GM10248 (cell line): ENCODE results near the gene AMBRA1.

Experiments used
- CTCF ChIA-PET: fragments of 300-600 bp; sonication (Branson Sonifier 250); formaldehyde crosslinking; extraction: SDS; loops from one replicate; lab custom pipeline; 2021; ENCODE audit warnings: antibody characterized with exemption; lab: Yijun Ruan, JAX
- POLR2A ChIA-PET: fragments of 350-650 bp; sonication (Branson Sonifier 250); formaldehyde crosslinking; extraction: SDS; loops from one replicate; lab custom pipeline; 2020; ENCODE audit warnings: antibody characterized with exemption; lab: Yijun Ruan, JAX
- DNase-seq: peaks from one replicate; pipeline ENCODE4 v3.0.0; 2012; ENCODE audit errors: extremely low spot score
- TF ChIP-seq, protein P1 (sequence below): IDR thresholded peaks from 2 replicates; pipeline ENCODE4 v1.5.1; 2012; ENCODE audit warnings: mild to moderate bottlenecking, low read depth; ENCODE audit errors: extremely low read depth, missing control alignments, control extremely low read depth

AMBRA1 gene

DNA sequence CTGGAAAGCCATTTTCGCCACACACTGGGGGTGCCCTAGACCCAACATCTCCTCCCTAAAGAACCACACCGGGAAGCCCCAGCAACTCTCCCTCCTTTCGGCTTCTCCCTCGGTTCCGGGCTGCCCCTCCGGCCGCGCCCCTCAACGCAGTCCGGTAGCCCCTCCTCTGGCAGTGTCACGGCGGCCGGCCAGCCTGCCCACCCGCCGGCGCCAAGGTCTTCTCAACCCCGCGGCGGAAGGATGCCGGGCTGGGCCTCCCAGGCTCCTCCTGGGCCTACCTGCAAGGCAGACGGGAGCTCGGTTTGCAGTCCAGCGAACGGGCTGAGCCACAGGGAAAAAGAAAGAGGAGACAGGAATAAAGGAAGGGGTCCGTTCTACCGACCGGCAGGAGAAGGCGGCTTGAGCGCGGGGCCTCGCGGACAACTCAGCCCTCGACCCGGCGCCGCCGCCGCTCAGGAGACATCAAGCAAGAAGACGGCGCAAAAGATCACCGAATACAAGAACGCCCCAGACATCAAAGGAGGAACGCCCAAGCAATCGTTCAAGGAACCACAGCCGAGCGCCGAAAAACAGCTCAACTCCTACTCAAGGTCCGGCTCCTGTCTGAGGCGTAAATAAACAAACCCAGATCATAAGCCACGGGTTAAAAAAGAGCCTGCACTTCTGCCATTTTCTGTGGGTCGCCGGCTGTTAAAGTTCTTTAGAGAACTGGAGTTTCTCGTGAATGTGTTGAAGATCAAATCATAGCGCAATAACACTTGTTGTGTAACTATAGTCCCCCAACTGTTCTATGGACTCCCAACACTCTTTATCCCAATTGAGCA lies at the start of gene AMBRA1:
Gene AMBRA1, minus strand, starts transcription at position 474 of the 824 bp plus-strand sequence. CDS start 45,643 bp downstream, outside the sequence.
- TF ChIP-seq, protein P1, sequence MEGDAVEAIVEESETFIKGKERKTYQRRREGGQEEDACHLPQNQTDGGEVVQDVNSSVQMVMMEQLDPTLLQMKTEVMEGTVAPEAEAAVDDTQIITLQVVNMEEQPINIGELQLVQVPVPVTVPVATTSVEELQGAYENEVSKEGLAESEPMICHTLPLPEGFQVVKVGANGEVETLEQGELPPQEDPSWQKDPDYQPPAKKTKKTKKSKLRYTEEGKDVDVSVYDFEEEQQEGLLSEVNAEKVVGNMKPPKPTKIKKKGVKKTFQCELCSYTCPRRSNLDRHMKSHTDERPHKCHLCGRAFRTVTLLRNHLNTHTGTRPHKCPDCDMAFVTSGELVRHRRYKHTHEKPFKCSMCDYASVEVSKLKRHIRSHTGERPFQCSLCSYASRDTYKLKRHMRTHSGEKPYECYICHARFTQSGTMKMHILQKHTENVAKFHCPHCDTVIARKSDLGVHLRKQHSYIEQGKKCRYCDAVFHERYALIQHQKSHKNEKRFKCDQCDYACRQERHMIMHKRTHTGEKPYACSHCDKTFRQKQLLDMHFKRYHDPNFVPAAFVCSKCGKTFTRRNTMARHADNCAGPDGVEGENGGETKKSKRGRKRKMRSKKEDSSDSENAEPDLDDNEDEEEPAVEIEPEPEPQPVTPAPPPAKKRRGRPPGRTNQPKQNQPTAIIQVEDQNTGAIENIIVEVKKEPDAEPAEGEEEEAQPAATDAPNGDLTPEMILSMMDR: no peak
- ChIA-PET POLR2A (interaction anchor here (0.6 to 0.9 kb wide), 3 partner anchors 16 to 32 kb away, joined by 3 to 6 read pairs (median 4); no protein-coding TSS in a partner anchor), CTCF (interaction anchor here (0.8 to 1.7 kb wide), 5 partner anchors 9 to 104 kb away, joined by 3 to 11 read pairs (median 4); partner anchors contain the start of genes ATG13 and HARBI1)
- DNase-seq: peak; percentile 87

DNA sequence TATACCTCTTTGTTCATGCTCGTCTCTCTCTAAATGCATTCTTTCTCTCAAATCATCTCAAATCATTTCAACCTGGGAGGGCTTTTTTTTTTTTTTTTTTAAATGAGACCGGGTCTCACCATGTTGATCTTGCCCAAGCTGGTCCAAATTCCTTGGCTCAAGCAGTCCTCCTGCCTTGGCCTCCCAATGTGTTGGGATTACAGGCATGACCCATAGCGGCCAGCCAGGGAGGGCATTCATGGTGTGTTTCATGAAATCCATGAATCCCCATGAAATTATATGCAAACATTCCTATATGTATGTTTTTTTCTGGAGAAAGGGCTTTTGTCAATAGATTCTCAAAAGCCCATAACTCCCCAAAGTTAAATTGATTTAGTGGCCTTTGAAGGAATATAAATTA lies 49.7 kb upstream of the AMBRA1 start:
- TF ChIP-seq, protein P1: no peak
- no peak for DNase-seq
- CTCF ChIA-PET: interaction anchor here (0.9 to 2.0 kb wide), 3 partner anchors 10 to 20 kb away, joined by 3 to 5 read pairs (median 4); no protein-coding TSS in a partner anchor
- POLR2A ChIA-PET: no interaction called here

DNA sequence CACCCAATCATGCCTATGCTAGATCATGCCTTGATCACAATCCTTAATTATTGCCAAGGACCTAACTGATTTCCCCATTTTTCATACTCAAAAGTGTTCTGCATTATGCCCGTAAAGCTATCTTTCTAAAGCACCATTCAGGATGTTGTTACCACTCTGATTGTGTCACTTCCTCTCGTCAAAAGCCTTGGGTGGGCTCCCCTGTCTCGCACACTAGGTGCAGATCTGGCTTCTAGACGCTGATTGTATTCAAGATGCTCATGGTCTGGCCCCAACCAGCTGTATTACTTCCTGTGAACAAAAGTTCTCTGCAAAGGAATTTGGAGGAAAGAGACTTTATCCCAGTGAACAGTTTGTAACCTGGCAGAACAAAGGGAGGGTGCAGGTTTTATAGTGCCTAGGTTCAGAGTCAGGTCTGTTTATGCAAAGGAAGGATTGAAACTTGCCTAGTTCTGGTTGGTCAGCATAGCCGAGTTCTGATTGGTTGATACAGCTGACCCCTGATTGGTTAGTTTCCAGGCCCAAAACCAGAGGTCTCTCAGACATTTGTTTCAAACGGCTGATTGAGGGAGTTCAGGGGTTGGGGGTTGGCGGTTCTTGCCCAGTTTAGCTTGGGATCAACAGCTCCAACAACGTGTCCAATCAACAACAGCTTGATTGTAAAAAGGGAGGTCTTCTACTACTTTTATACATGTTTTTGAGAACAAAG lies 49.0 kb upstream of the AMBRA1 start:
- POLR2A ChIA-PET: no interaction called here
- DNase-seq: no peak
- TF ChIP-seq, protein P1: no peak
- CTCF ChIA-PET: interaction anchor here (1.0 to 2.0 kb wide), 5 partner anchors 10 to 165 kb away, joined by 3 to 5 read pairs (median 4); no protein-coding TSS in a partner anchor

DNA sequence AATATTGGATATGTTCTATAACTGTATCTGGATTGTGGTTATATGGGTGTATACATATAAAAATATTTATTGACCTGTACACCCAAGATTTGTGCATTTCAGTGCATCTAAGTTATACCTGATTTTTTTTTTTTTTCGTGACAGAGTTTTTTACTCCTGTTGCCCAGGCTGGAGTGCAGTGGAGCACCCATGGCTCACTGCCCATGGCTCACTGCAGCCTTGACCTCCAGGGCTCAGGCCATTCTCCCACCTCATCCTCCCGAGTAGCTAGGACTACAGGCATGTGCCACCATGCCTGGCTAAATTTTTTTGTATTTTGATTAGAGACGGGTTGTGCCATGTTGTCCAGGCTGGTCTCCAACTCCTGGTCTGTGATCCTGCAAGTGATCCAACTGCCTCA lies 47.8 kb upstream of the AMBRA1 start:
- TF ChIP-seq, protein P1: no peak
- ChIA-PET POLR2A (no interaction called here), CTCF (interaction anchor here (0.7 to 3.1 kb wide), 3 partner anchors 10 to 891 kb away, joined by 3 to 13 read pairs (median 3); no protein-coding TSS in a partner anchor)
- no peak for DNase-seq

DNA sequence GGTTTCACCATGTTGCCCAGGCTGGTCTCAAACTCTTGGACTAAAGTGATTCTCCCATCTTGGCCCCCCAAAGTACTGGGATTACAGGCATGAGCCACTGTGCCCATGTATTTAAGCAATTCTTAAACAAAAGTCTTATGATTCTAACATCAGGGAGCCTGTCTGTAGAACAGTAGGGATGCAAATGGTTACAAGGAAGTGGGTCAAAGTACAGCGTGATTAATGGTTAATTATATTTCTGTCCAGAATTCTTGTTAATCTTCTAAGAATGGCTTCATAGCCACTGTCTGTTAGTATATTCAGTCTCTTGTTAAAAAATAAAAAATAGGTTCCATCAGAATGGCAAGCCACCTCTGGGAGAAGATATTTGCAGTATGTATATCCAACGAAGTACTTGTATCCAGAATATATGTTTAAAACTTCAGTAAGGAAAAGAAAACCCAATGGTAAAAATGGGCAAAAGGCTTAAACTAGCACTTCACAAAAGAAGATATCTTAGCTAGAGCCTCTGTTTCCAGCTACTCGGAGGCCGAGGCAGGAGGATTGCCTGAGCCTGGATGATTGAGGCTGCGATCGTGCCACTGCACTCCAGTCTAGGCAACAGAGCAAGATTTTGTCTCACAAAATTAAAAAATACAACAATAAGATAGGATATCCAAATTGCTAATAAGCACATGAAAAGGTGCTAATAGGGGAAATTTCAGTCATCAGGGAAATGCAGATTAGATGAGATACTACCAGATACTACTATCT lies 46.4 kb upstream of the AMBRA1 start:
- CTCF ChIA-PET: interaction anchor here (1.5 to 3.1 kb wide), 3 partner anchors 12 to 60 kb away, joined by 4 to 13 read pairs (median 5); partner anchors contain the start of genes ARHGAP1 and ZNF408
- DNase-seq: no peak
- POLR2A ChIA-PET: no interaction called here
- TF ChIP-seq, protein P1: no peak
